MM.1S (cell line): Measurements from ENCODE around the gene SERPINI1.

Experiments used
- DNase-seq: peaks from one replicate; pipeline ENCODE4 v3.0.0-alpha.2; 2015
- H2AFZ ChIP-seq: fragments of 300-600 bp; sonication (generic); 2 replicates; pipeline ENCODE4 v1.6.0; 2016; ENCODE audit warnings: antibody characterized with exemption, low read length
- H3F3A ChIP-seq: fragments of 300-600 bp; sonication (generic); 2 replicates; pipeline ENCODE4 v1.6.1; 2016; ENCODE audit warnings: mild to moderate bottlenecking, antibody characterized with exemption, low read length, moderate library complexity, mixed read lengths; ENCODE audit not compliant: insufficient read depth
- H3K27ac ChIP-seq: fragments of 300-600 bp; sonication (generic); 2 replicates; pipeline ENCODE4 v1.5.1; 2016; ENCODE audit warnings: mild to moderate bottlenecking, low read length
- H3K27me3 ChIP-seq: fragments of 300-600 bp; sonication (generic); replicated peaks from 2 replicates; pipeline ENCODE4 v1.6.0; 2016; ENCODE audit warnings: low read length; ENCODE audit not compliant: insufficient read depth
- H3K36me3 ChIP-seq: fragments of 300-600 bp; sonication (generic); replicated peaks from 2 replicates; pipeline ENCODE4 v1.6.1; 2016; ENCODE audit warnings: mild to moderate bottlenecking, low read length, mixed read lengths; ENCODE audit not compliant: insufficient read depth
- H3K4me1 ChIP-seq: fragments of 300-600 bp; sonication (generic); 2 replicates; pipeline ENCODE4 v1.6.1; 2016; ENCODE audit warnings: low read length, mixed read lengths
- H3K4me2 ChIP-seq: fragments of 300-600 bp; sonication (generic); 2 replicates; pipeline ENCODE4 v1.6.0; 2016; ENCODE audit warnings: low read depth, low read length
- H3K4me3 ChIP-seq: fragments of 300-600 bp; sonication (generic); 2 replicates; pipeline ENCODE4 v1.5.1; 2016; ENCODE audit warnings: low read length, mixed read lengths
- H3K79me2 ChIP-seq: fragments of 300-600 bp; sonication (generic); 2 replicates; pipeline ENCODE4 v1.6.1; 2016; ENCODE audit warnings: mixed run types, low read length, mixed read lengths
- H3K9ac ChIP-seq: fragments of 300-600 bp; sonication (generic); 2 replicates; pipeline ENCODE4 v1.6.1; 2016; ENCODE audit warnings: low read length, mixed read lengths
- H3K9me2 ChIP-seq: fragments of 300-600 bp; sonication (generic); replicated peaks from 2 replicates; pipeline ENCODE4 v1.6.1; 2016; ENCODE audit warnings: mild to moderate bottlenecking, low read length, mixed read lengths; ENCODE audit not compliant: insufficient read depth
- H3K9me3 ChIP-seq: fragments of 300-600 bp; sonication (generic); replicated peaks from 2 replicates; pipeline ENCODE4 v1.6.1; 2016; ENCODE audit warnings: mild to moderate bottlenecking, low read length, mixed read lengths; ENCODE audit not compliant: insufficient read depth
- H4K20me1 ChIP-seq: fragments of 300-600 bp; sonication (generic); 2 replicates; pipeline ENCODE4 v1.6.1; 2016; ENCODE audit warnings: mild to moderate bottlenecking, low read length, moderate library complexity, mixed read lengths; ENCODE audit not compliant: insufficient read depth
- CTCF ChIP-seq: fragments of 300-600 bp; sonication (generic); IDR thresholded peaks from 2 replicates; pipeline ENCODE4 v1.5.1; 2016; ENCODE audit warnings: antibody characterized with exemption, low read length, mixed read lengths
- EZH2 ChIP-seq: fragments of 300-600 bp; sonication (generic); optimal IDR thresholded peaks from 2 replicates; pipeline ENCODE3; 2017; ENCODE audit warnings: low read depth, mild to moderate bottlenecking, antibody characterized with exemption, low read length, mixed read lengths
- EZH2phosphoT487 ChIP-seq: fragments of 300-600 bp; sonication (generic); IDR thresholded peaks from 2 replicates; pipeline ENCODE4 v1.6.1; 2018; ENCODE audit warnings: antibody characterized with exemption, low read length

The SERPINI1 gene

DNA sequence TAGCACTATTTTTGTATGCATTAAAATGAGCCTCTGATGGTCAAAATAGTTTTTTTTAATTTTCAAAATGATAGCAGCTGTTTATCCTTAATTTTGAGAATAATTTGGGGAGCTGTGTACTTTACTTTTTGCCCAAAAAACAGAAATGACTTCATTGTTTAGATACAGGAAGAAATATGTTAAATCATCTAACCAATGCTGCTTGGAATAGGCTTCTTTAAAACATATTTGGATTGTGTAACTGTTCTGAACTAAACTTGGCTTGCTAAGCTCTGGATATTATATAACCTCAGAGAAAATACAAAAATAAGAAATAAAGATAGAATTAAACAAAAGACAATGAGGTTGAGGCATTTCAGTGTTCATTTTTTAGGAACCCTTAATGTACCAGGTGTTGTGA, 119.3 kb downstream of the SERPINI1 start:
- H3K9ac ChIP-seq, result no peak overlapping the region
- no peaks in the 10 kb centered on the region for H4K20me1 ChIP-seq
- TF ChIP-seq EZH2phosphoT487 (no peak), CTCF (no peak), EZH2 (no peak)
- H3F3A ChIP-seq, result no peaks in the 10 kb centered on the region
- no peaks in the 10 kb centered on the region for H3K79me2 ChIP-seq
- DNase-seq, result no peak
- H3K36me3 ChIP-seq, result no peaks in the 10 kb centered on the region
- no peak overlapping the region for H3K4me2 ChIP-seq
- no peak overlapping the region for H3K4me3 ChIP-seq
- H3K4me1 ChIP-seq, result no peaks in the 10 kb centered on the region
- H2AFZ ChIP-seq, result no peak overlapping the region
- no peaks in the 10 kb centered on the region for H3K27me3 ChIP-seq
- H3K9me3 ChIP-seq, result no peaks in the 10 kb centered on the region
- no peaks in the 10 kb centered on the region for H3K9me2 ChIP-seq
- no peak overlapping the region for H3K27ac ChIP-seq

GRCh38 chr3:167855306-167855705, 119.8 kb downstream of the SERPINI1 start:
- Histone ChIP-seq H3K27me3 (no peaks in the 10 kb centered on the region), H3K36me3 (no peaks in the 10 kb centered on the region), H3K27ac (no peak overlapping the region), H3K79me2 (no peaks in the 10 kb centered on the region), H3K4me2 (no peak overlapping the region), H3F3A (no peaks in the 10 kb centered on the region), H3K9me3 (no peaks in the 10 kb centered on the region), H3K4me1 (no peaks in the 10 kb centered on the region), H4K20me1 (no peaks in the 10 kb centered on the region), H3K4me3 (no peak overlapping the region), H3K9me2 (no peaks in the 10 kb centered on the region), H3K9ac (no peak overlapping the region), H2AFZ (no peak overlapping the region)
- no peak for TF ChIP-seq EZH2phosphoT487
- TF ChIP-seq EZH2, result no peak
- TF ChIP-seq CTCF, result no peak
- no peak for DNase-seq

GRCh38 chr3:167858865-167859264, 123.3 kb downstream of the SERPINI1 start:
- H3K36me3 ChIP-seq, result no peaks in the 10 kb centered on the region
- H3K9ac ChIP-seq, result no peak overlapping the region
- TF ChIP-seq CTCF (no peak), EZH2 (no peak), EZH2phosphoT487 (no peak)
- no peak overlapping the region for H3K27ac ChIP-seq
- no peaks in the 10 kb centered on the region for H3K9me3 ChIP-seq
- no peaks in the 10 kb centered on the region for H4K20me1 ChIP-seq
- H3K4me3 ChIP-seq, result no peak overlapping the region
- H3K27me3 ChIP-seq, result no peaks in the 10 kb centered on the region
- H3K79me2 ChIP-seq, result no peaks in the 10 kb centered on the region
- H3K9me2 ChIP-seq, result no peaks in the 10 kb centered on the region
- H3K4me1 ChIP-seq, result no peaks in the 10 kb centered on the region
- no peaks in the 10 kb centered on the region for H3F3A ChIP-seq
- no peak overlapping the region for H2AFZ ChIP-seq
- no peak for DNase-seq
- no peak overlapping the region for H3K4me2 ChIP-seq

DNA sequence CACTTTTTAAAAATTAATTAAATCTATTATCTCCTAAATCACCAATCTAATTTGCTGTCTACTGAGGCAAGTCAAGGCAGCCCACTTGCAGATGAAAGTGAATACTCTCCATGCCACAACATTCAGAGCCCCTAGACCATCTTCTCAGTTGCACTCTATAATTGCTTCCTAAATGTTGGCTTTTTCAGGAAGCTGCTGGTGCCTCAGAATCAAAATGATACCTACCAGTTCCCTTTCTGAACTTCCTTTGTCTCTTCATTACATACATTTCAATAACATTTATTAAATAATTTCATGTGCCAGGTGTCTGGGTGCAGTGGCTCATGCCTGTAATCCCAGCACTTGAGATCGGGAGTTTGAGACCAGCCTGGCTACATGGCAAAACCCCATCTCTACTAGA, 124.1 kb downstream of the SERPINI1 start:
- no peak overlapping the region for H3K27ac ChIP-seq
- no peaks in the 10 kb centered on the region for H3F3A ChIP-seq
- no peak overlapping the region for H3K4me3 ChIP-seq
- H3K79me2 ChIP-seq, result no peaks in the 10 kb centered on the region
- TF ChIP-seq EZH2phosphoT487 (no peak), CTCF (no peak)
- H3K4me2 ChIP-seq, result no peak overlapping the region
- DNase-seq, result no peak
- H3K9me2 ChIP-seq, result no peaks in the 10 kb centered on the region
- no peak overlapping the region for H3K9ac ChIP-seq
- no peaks in the 10 kb centered on the region for H3K4me1 ChIP-seq
- H4K20me1 ChIP-seq, result no peaks in the 10 kb centered on the region
- H3K36me3 ChIP-seq, result no peaks in the 10 kb centered on the region
- H2AFZ ChIP-seq, result no peak overlapping the region
- no peaks in the 10 kb centered on the region for H3K9me3 ChIP-seq
- no peaks in the 10 kb centered on the region for H3K27me3 ChIP-seq
